Fibroblast of the conjunctiva (primary cell): ENCODE measurements around the gene PAMR1.
A peak's percentile ranks its signal among the peaks of the same experiment; 100 is the strongest.
"Not testable (repeated sequence)": the region's sequence is repeated elsewhere in the genome, so short reads cannot be mapped to it uniquely, and the experiment has no call there.

Experiments used
- DNase-seq: peaks from one replicate; pipeline ENCODE4 v3.0.0-alpha.2; 2010; ENCODE audit warnings: low read depth

Gene PAMR1

GRCh38 chr11:35525501-35526175 is at the start of gene PAMR1:
PAMR1 (minus strand) TSS chr11:35525616; CDS start chr11:35525585, 31 bp downstream.
- DNase-seq, result peak; percentile 73

- no peak for DNase-seq
Measured at GRCh38 chr11:35571696-35572095, 46.3 kb upstream of the PAMR1 start.

GRCh38 chr11:35567737-35568465 is 42.5 kb upstream of the PAMR1 start:
- DNase-seq, result no peak

- DNase-seq, result no peak
Measured at GRCh38 chr11:35566885-35567284, 41.5 kb upstream of the PAMR1 start.

GRCh38 chr11:35566181-35566580 is 40.8 kb upstream of the PAMR1 start:
- DNase-seq, result no peak

GRCh38 chr11:35564245-35564595 is 38.8 kb upstream of the PAMR1 start:
- no peak for DNase-seq

- no peak for DNase-seq
Measured at GRCh38 chr11:35563484-35564244, 38.2 kb upstream of the PAMR1 start.

GRCh38 chr11:35559949-35560348 is 34.5 kb upstream of the PAMR1 start:
- no peak for DNase-seq

- no peak for DNase-seq
Measured at GRCh38 chr11:35558513-35558912, 33.1 kb upstream of the PAMR1 start.

- DNase-seq, result no peak
Measured at GRCh38 chr11:35555488-35555887, 30.1 kb upstream of the PAMR1 start.

- peak; percentile 47 for DNase-seq
Measured at GRCh38 chr11:35554491-35555437, 29.3 kb upstream of the PAMR1 start.

GRCh38 chr11:35553831-35554230 is 28.4 kb upstream of the PAMR1 start:
- peak; percentile 43 for DNase-seq

- DNase-seq, result no peak
Measured at GRCh38 chr11:35553021-35553420, 27.6 kb upstream of the PAMR1 start.

- DNase-seq, result no peak
Measured at GRCh38 chr11:35552616-35553015, 27.2 kb upstream of the PAMR1 start.

- no peak for DNase-seq
Measured at GRCh38 chr11:35550374-35551036, 25.1 kb upstream of the PAMR1 start.

- DNase-seq, result peak; percentile 57
Measured at GRCh38 chr11:35549787-35550186, 24.4 kb upstream of the PAMR1 start.

GRCh38 chr11:35548925-35549561 is 23.6 kb upstream of the PAMR1 start:
- no peak for DNase-seq

GRCh38 chr11:35547995-35548394 is 22.6 kb upstream of the PAMR1 start:
- DNase-seq, result not testable (repeated sequence)

GRCh38 chr11:35546317-35546716 is 20.9 kb upstream of the PAMR1 start:
- DNase-seq, result no peak

- no peak for DNase-seq
Measured at GRCh38 chr11:35545391-35546003, 20.1 kb upstream of the PAMR1 start.
